ENCODE measurements around the gene OR6M1.

Gene OR6M1

GRCh38 chr11:123838199-123838598 is 32.0 kb upstream of the OR6M1 start:
- Histone ChIP-seq H2AFZ (ENCODE audit: low read length) (no peak overlapping the region), H3F3A (ENCODE audit: insufficient read depth, low read length) (no peaks in the 10 kb centered on the region), H3K4me2 (ENCODE audit: low read depth, low read length) (no peak overlapping the region), H3K27me3 (replicated peaks; ENCODE audit: insufficient read depth, low read length) (no peaks in the 10 kb centered on the region), H3K36me3 (replicated peaks; ENCODE audit: insufficient read depth, low read length) (no peaks in the 10 kb centered on the region), H3K4me1 (ENCODE audit: low read length) (no peaks in the 10 kb centered on the region), H3K79me2 (ENCODE audit: low read length) (no peaks in the 10 kb centered on the region), H3K9ac (ENCODE audit: low read length) (no peak overlapping the region), H3K4me3 (ENCODE audit: low read length) (no peak overlapping the region), H3K9me3 (replicated peaks; ENCODE audit: insufficient read depth, low read length) (no peaks in the 10 kb centered on the region), H4K20me1 (ENCODE audit: insufficient read depth, low read length) (no peaks in the 10 kb centered on the region), H3K27ac (ENCODE audit: low read length) (no peak overlapping the region), H3K9me2 (replicated peaks; ENCODE audit: insufficient read depth, low read length) (no peaks in the 10 kb centered on the region)
- TF ChIP-seq, protein P1, sequence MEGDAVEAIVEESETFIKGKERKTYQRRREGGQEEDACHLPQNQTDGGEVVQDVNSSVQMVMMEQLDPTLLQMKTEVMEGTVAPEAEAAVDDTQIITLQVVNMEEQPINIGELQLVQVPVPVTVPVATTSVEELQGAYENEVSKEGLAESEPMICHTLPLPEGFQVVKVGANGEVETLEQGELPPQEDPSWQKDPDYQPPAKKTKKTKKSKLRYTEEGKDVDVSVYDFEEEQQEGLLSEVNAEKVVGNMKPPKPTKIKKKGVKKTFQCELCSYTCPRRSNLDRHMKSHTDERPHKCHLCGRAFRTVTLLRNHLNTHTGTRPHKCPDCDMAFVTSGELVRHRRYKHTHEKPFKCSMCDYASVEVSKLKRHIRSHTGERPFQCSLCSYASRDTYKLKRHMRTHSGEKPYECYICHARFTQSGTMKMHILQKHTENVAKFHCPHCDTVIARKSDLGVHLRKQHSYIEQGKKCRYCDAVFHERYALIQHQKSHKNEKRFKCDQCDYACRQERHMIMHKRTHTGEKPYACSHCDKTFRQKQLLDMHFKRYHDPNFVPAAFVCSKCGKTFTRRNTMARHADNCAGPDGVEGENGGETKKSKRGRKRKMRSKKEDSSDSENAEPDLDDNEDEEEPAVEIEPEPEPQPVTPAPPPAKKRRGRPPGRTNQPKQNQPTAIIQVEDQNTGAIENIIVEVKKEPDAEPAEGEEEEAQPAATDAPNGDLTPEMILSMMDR (IDR thresholded peaks at IDR 0.05; ENCODE audit: low read length): no peak
- TF ChIP-seq EZH2 (optimal IDR thresholded peaks at IDR 0.05; ENCODE audit: low read depth, low read length) (no peak), EZH2phosphoT487 (IDR thresholded peaks at IDR 0.05; ENCODE audit: low read length) (no peak)
- DNase-seq: no peak

- no peaks in the 10 kb centered on the region for H3F3A ChIP-seq (ENCODE audit: insufficient read depth, low read length)
- no peak overlapping the region for H2AFZ ChIP-seq (ENCODE audit: low read length)
- no peaks in the 10 kb centered on the region for H3K27me3 ChIP-seq (replicated peaks; ENCODE audit: insufficient read depth, low read length)
- no peak overlapping the region for H3K4me2 ChIP-seq (ENCODE audit: low read depth, low read length)
- no peaks in the 10 kb centered on the region for H3K9me3 ChIP-seq (replicated peaks; ENCODE audit: insufficient read depth, low read length)
- H3K4me3 ChIP-seq (ENCODE audit: low read length): no peak overlapping the region
- no peak overlapping the region for H3K9ac ChIP-seq (ENCODE audit: low read length)
- no peak for DNase-seq
- H3K27ac ChIP-seq (ENCODE audit: low read length): no peak overlapping the region
- no peaks in the 10 kb centered on the region for H3K79me2 ChIP-seq (ENCODE audit: low read length)
- no peaks in the 10 kb centered on the region for H4K20me1 ChIP-seq (ENCODE audit: insufficient read depth, low read length)
- no peaks in the 10 kb centered on the region for H3K36me3 ChIP-seq (replicated peaks; ENCODE audit: insufficient read depth, low read length)
- TF ChIP-seq, protein P1 (IDR thresholded peaks at IDR 0.05; ENCODE audit: low read length): no peak
- no peak for TF ChIP-seq EZH2 (optimal IDR thresholded peaks at IDR 0.05; ENCODE audit: low read depth, low read length)
- H3K4me1 ChIP-seq (ENCODE audit: low read length): no peaks in the 10 kb centered on the region
- H3K9me2 ChIP-seq (replicated peaks; ENCODE audit: insufficient read depth, low read length): no peaks in the 10 kb centered on the region
These were observed 26.9 kb upstream of the OR6M1 start for GRCh38 chr11:123833095-123833494.

DNA sequence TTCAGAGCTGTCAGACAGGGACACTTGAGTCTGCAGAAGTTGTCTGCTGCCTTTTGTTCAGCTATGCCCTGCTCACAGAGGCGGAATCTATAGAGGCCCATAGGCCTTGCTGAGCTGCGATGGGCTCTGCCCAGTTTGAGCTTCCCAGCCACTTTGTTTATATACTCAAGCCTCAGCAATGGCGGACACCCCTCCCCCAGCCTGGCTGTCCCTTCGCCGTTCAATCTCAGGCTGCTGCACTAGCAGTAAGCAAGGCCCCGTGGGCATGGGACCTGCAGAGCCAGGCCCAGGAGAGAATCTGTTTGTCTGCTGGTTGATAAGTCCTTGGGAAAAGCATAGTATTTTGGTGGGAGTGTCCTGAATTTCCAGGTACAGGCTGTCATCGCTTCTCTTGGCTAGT is 23.6 kb upstream of the OR6M1 start:
- Histone ChIP-seq H3K27me3 (replicated peaks; ENCODE audit: insufficient read depth, low read length) (no peaks in the 10 kb centered on the region), H3F3A (ENCODE audit: insufficient read depth, low read length) (no peaks in the 10 kb centered on the region), H3K4me1 (ENCODE audit: low read length) (no peaks in the 10 kb centered on the region), H3K9me3 (replicated peaks; ENCODE audit: insufficient read depth, low read length) (no peaks in the 10 kb centered on the region), H3K36me3 (replicated peaks; ENCODE audit: insufficient read depth, low read length) (no peaks in the 10 kb centered on the region), H4K20me1 (ENCODE audit: insufficient read depth, low read length) (no peaks in the 10 kb centered on the region), H3K9me2 (replicated peaks; ENCODE audit: insufficient read depth, low read length) (no peaks in the 10 kb centered on the region), H3K4me3 (ENCODE audit: low read length) (no peak overlapping the region), H3K9ac (ENCODE audit: low read length) (no peak overlapping the region), H3K79me2 (ENCODE audit: low read length) (no peaks in the 10 kb centered on the region), H3K4me2 (ENCODE audit: low read depth, low read length) (no peak overlapping the region), H3K27ac (ENCODE audit: low read length) (no peak overlapping the region), H2AFZ (ENCODE audit: low read length) (no peak overlapping the region)
- TF ChIP-seq EZH2 (optimal IDR thresholded peaks at IDR 0.05; ENCODE audit: low read depth, low read length) (no peak), EZH2phosphoT487 (IDR thresholded peaks at IDR 0.05; ENCODE audit: low read length) (no peak)
- TF ChIP-seq, protein P1 (IDR thresholded peaks at IDR 0.05; ENCODE audit: low read length): no peak
- no peak for DNase-seq

Measured in MM.1S (cell line).